NB4 (cell line): ENCODE measurements around the gene SUMO2.

Experiments
- POLR2A ChIP-seq: IDR thresholded peaks from 2 replicates; pipeline ENCODE4 v1.6.1; 2011; ENCODE audit warnings: mild to moderate bottlenecking; ENCODE audit not compliant: insufficient read length; ENCODE audit errors: extremely low read depth
- TF ChIP-seq, protein P1 (sequence below): IDR thresholded peaks from one replicate; pipeline ENCODE4 v1.5.1; 2012; ENCODE audit warnings: low read depth, low read length
- TF ChIP-seq, protein P2 (sequence below): IDR thresholded peaks from 2 replicates; pipeline ENCODE4 v1.6.1; 2011; ENCODE audit warnings: low read depth, low read length

- TF ChIP-seq, protein P1, sequence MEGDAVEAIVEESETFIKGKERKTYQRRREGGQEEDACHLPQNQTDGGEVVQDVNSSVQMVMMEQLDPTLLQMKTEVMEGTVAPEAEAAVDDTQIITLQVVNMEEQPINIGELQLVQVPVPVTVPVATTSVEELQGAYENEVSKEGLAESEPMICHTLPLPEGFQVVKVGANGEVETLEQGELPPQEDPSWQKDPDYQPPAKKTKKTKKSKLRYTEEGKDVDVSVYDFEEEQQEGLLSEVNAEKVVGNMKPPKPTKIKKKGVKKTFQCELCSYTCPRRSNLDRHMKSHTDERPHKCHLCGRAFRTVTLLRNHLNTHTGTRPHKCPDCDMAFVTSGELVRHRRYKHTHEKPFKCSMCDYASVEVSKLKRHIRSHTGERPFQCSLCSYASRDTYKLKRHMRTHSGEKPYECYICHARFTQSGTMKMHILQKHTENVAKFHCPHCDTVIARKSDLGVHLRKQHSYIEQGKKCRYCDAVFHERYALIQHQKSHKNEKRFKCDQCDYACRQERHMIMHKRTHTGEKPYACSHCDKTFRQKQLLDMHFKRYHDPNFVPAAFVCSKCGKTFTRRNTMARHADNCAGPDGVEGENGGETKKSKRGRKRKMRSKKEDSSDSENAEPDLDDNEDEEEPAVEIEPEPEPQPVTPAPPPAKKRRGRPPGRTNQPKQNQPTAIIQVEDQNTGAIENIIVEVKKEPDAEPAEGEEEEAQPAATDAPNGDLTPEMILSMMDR: no peak
- TF ChIP-seq POLR2A: no peak
- TF ChIP-seq, protein P2, sequence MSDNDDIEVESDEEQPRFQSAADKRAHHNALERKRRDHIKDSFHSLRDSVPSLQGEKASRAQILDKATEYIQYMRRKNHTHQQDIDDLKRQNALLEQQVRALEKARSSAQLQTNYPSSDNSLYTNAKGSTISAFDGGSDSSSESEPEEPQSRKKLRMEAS: no peak
Observed at GRCh38 chr17:75155191-75155601, 27.6 kb downstream of the SUMO2 start.
